ENCODE data around the gene DEK.

GRCh38 chr6:18216411-18216810 is 47.9 kb downstream of the DEK start:
- no peak for TF ChIP-seq CTCF (IDR thresholded peaks at IDR 0.05; ENCODE audit: low read length)
- no peak for TF ChIP-seq EZH2 (IDR thresholded peaks at IDR 0.05; ENCODE audit: borderline replicate concordance, low read length)

Data from OCI-LY1 (cell line).